B cell (primary cell): ENCODE data around the gene ZNF382.

ENCODE experiments used
- CTCF ChIP-seq: fragments of 200-600 bp; IDR thresholded peaks from one replicate; pipeline ENCODE4 v1.8.0; 2022; ENCODE audit warnings: antibody characterized with exemption, mild to moderate bottlenecking
- EZH2 ChIP-seq: IDR thresholded peaks from 2 replicates; pipeline ENCODE4 v1.6.1; 2012; ENCODE audit warnings: borderline replicate concordance, low read depth, mild to moderate bottlenecking, moderate library complexity, low read length; ENCODE audit not compliant: insufficient read depth, poor library complexity, severe bottlenecking

- no peak for TF ChIP-seq CTCF
- no peak for TF ChIP-seq EZH2
These were observed at the start of gene ZNF382 for GRCh38 chr19:36605101-36605876.
